K562 (cell line): ENCODE measurements around the gene PAFAH1B2. TPM values are rescaled to one million over a fixed set of nuclear protein-coding genes. Genes with fewer than 3 reads are reported as not detected.

ENCODE experiments used
- ATAC-seq: fragments of 200-7000 bp; cut with Tn5 transposase; 3 replicates; pipeline ENCODE4 v1.9.1; 2020; ENCODE audit warnings: moderate library complexity
- BruUV-seq: library from RNA; stranded (reverse); fragments of 400-500 nt; replicated peaks from 2 replicates; lab custom pipeline; 2021; lab: Mats Ljungman, UMichigan
- CTCF ChIA-PET: fragments of 300-600 bp; formaldehyde crosslinking; extraction: SDS; loops from one replicate; lab custom pipeline; 2021; ENCODE audit warnings: low intra/inter-chr PET ratio; lab: Yijun Ruan, JAX
- POLR2A ChIA-PET: fragments of 300-600, 350-650 bp; sonication (Branson Sonifier 250); formaldehyde crosslinking; extraction: SDS; loops from one replicate; lab custom pipeline; 2021; ENCODE audit warnings: antibody characterized with exemption, inconsistent platforms; lab: Yijun Ruan, JAX
- DNase-seq, 4 experiments: peaks; one replicate each; pipeline versions ENCODE4 v3.0.0 to v3.0.0-alpha.2; 2011 to 2018; ENCODE audit warnings: low spot score in 3 of 4, mixed read lengths in 3 of 4; ENCODE audit errors: extremely low read depth in 1 of 4
- FAIRE-seq: peaks from 2 replicates; lab custom pipeline; 2011; peaks lifted over from hg19 to GRCh38; lab: Jason Lieb, UNC
- H2AFZ ChIP-seq: 2 replicates; pipeline ENCODE4 v1.6.0; 2011; ENCODE audit warnings: low read depth, low read length, control low read depth, inconsistent platforms
- H3K27ac ChIP-seq: fragments of 200-600 bp; 3 replicates; pipeline ENCODE4 v1.8.0; 2011; ENCODE audit warnings: low read depth, mild to moderate bottlenecking, control low read depth, inconsistent platforms, low read length, moderate library complexity, mixed read lengths; ENCODE audit errors: extremely low read depth
- H3K27me3 ChIP-seq, 2 experiments: fragments of 300-600 bp in 1 of 2; 2 replicates in 1 of 2; 3 replicates in 1 of 2; pipeline versions ENCODE4 v1.6.0 to v1.8.0; 2011; ENCODE audit warnings: inconsistent platforms in 2 of 2, low read length in 2 of 2, mild to moderate bottlenecking in 1 of 2, mixed read lengths in 1 of 2, moderate library complexity in 1 of 2; ENCODE audit not compliant: control insufficient read depth in 2 of 2, insufficient read depth in 2 of 2
- H3K36me3 ChIP-seq: fragments of 300-600 bp; 3 replicates; pipeline ENCODE4 v1.8.0; 2011; ENCODE audit warnings: mild to moderate bottlenecking, low read length, inconsistent platforms; ENCODE audit not compliant: control insufficient read depth, insufficient read depth
- H3K4me1 ChIP-seq, 2 experiments: fragments of 200-600 bp in 1 of 2; replicated peaks in 1 of 2; 2 replicates in 1 of 2; 3 replicates in 1 of 2; pipeline versions ENCODE4 v1.5.1 to v1.8.0; 2011; ENCODE audit warnings: inconsistent platforms in 2 of 2, low read length in 2 of 2, mild to moderate bottlenecking in 1 of 2, mixed read lengths in 1 of 2, moderate library complexity in 1 of 2; ENCODE audit not compliant: control insufficient read depth in 2 of 2, insufficient read depth in 2 of 2
- H3K4me2 ChIP-seq: 2 replicates; pipeline ENCODE4 v1.6.1; 2011; ENCODE audit warnings: low read length, control low read depth, inconsistent platforms, mixed read lengths; ENCODE audit not compliant: insufficient read depth
- H3K4me3 ChIP-seq: fragments of 200-600 bp; sonication (generic), shearing (Covaris generic); 2 replicates; pipeline ENCODE4 v1.5.1; 2016; ENCODE audit warnings: control low read depth, inconsistent platforms
- H3K79me2 ChIP-seq: fragments of 200-600 bp; 3 replicates; pipeline ENCODE4 v1.8.0; 2011; ENCODE audit warnings: low read length, inconsistent platforms; ENCODE audit not compliant: control insufficient read depth, insufficient read depth
- H3K9ac ChIP-seq, 2 experiments: 2 replicates each; pipeline versions ENCODE4 v1.6.0 to v1.6.1; 2011; ENCODE audit warnings: low read depth in 2 of 2, low read length in 2 of 2, control low read depth in 1 of 2, inconsistent platforms in 1 of 2, mild to moderate bottlenecking in 1 of 2, mixed read lengths in 1 of 2; ENCODE audit not compliant: insufficient read depth in 1 of 2
- H3K9me1 ChIP-seq: one replicate; pipeline ENCODE4 v1.6.0; 2011; ENCODE audit warnings: inconsistent platforms, mild to moderate bottlenecking, low read length, moderate library complexity; ENCODE audit not compliant: control insufficient read depth, insufficient read depth
- H3K9me3 ChIP-seq: replicated peaks from 2 replicates; pipeline ENCODE4 v1.5.1; 2011; ENCODE audit warnings: low read depth, low read length, inconsistent platforms; ENCODE audit not compliant: control insufficient read depth, insufficient read depth
- H4K20me1 ChIP-seq: replicated peaks from 2 replicates; pipeline ENCODE4 v1.6.1; 2011; ENCODE audit warnings: low read length, inconsistent platforms, mixed read lengths; ENCODE audit not compliant: control insufficient read depth, insufficient read depth
- ATF1 ChIP-seq, 2 experiments: fragments of 450-650 bp in 1 of 2; IDR thresholded peaks; 2 replicates each; pipeline ENCODE4 v1.6.1; 2016; ENCODE audit warnings: missing compliant biosample characterization in 1 of 2, missing genetic modification characterization in 1 of 2
- CTBP1 ChIP-seq: fragments of 450-650 bp; IDR thresholded peaks from 2 replicates; pipeline ENCODE4 v1.6.1; 2016; ENCODE audit warnings: borderline replicate concordance
- ESRRA ChIP-seq: fragments of 450-650 bp; IDR thresholded peaks from 2 replicates; pipeline ENCODE4 v1.6.1; 2014; ENCODE audit warnings: low read depth, mild to moderate bottlenecking, moderate library complexity, borderline replicate concordance
- ETS1 ChIP-seq: conservative IDR thresholded peaks from 2 replicates; pipeline ENCODE4 v1.6.1; 2011; ENCODE audit warnings: low read depth, mild to moderate bottlenecking, low read length; ENCODE audit not compliant: control insufficient read depth
- GTF2E2 ChIP-seq: fragments of 200-800 bp; sonication (Bioruptor generic); IDR thresholded peaks from 2 replicates; pipeline ENCODE4 v1.6.1; 2016; ENCODE audit warnings: missing genetic modification characterization, missing compliant biosample characterization
- JUN ChIP-seq, 2 experiments: sonication (generic) in 1 of 2; formaldehyde crosslinking in 1 of 2; IDR thresholded peaks; 2 replicates each; pipeline versions ENCODE4 v1.6.1 to v1.8.0; 2012 to 2022; ENCODE audit warnings: borderline replicate concordance in 2 of 2, mild to moderate bottlenecking in 2 of 2, improper control_type of control experiment in 1 of 2, low read depth in 1 of 2, low read length in 1 of 2, missing genetic modification reagents in 1 of 2
- NKRF ChIP-seq: fragments of 450-650 bp; IDR thresholded peaks from 2 replicates; pipeline ENCODE4 v1.6.1; 2016; ENCODE audit warnings: borderline replicate concordance
- ZNF589 ChIP-seq: fragments of 200-800 bp; sonication (Bioruptor generic); IDR thresholded peaks from 2 replicates; pipeline ENCODE4 v1.6.1; 2016; ENCODE audit warnings: low read depth, missing genetic modification characterization, missing compliant biosample characterization
- whole genome bisulfite sequencing: fragments of 100-300 bp; shearing (Covaris generic); methylation state at CpG from one replicate; pipeline ENCODE4 v1.1.6; 2016; ENCODE audit warnings: low coverage, mixed read lengths; ENCODE audit not compliant: insufficient coverage; ENCODE audit errors: missing lambda C conversion rate; 5-methylcytosine and 5-hydroxymethylcytosine counted together
- in situ Hi-C: fragments of 300-500 bp; cut with MboI; formaldehyde crosslinking; loops from 4 replicates; pipeline ENCODE4 v1.15.0; 2018; ENCODE audit warnings: inconsistent platforms, mixed read lengths
- intact Hi-C: fragments of 100-400 bp; cut with micrococcal nuclease; formaldehyde crosslinking; loops from 2 replicates; pipeline ENCODE4 v1.14.2; 2022
- polyA plus RNA-seq, 8 experiments: library from polyadenylated mRNA; depleted of rRNA in 4 of 8; stranded (reverse) in 5 of 8; unstranded in 3 of 8; fragments of >200 nt; fragmentation: Nextera tagmentation in 2 of 8; fragmentation: Illumina TruSeq in 1 of 8; extraction: Ambion mirVana in 2 of 8; extraction: Trizol in 1 of 8; gene quantifications; 2 replicates each; pipeline versions ENCODE4 v1.2.1 to v1.2.3, GENCODE V29; 2011 to 2014; ENCODE audit warnings: inconsistent platforms in 1 of 8, missing spikeins in 1 of 8
- total RNA-seq, 7 experiments: library from RNA; depleted of rRNA in 6 of 7; stranded (reverse); fragments of >200 nt in 6 of 7; fragmentation: Illumina TruSeq in 2 of 7; extraction: Trizol in 2 of 7; gene quantifications; 2 replicates each; pipeline versions ENCODE4 v1.2.1 to v1.2.3, GENCODE V29; 2011 to 2021; ENCODE audit warnings: low replicate concordance in 1 of 7

The PAFAH1B2 gene
- total and polyA plus RNA-seq, 9 of the 15 experiments (the other 6 are each of a cell fraction or from before 2014, with no cell fraction given), result 27.8 to 94.7 (median 64.9) TPM

GRCh38 chr11:117180661-117181585 lies 36.8 kb downstream of the PAFAH1B2 start:
- DNase-seq (peak; percentile 65 to 88 (median 72)), FAIRE-seq (peak; percentile 80), ATAC-seq (peak; percentile 74)
- H4K20me1 ChIP-seq, result no peaks in the 10 kb centered on the region
- no peaks in the 10 kb centered on the region for H3K9me1 ChIP-seq
- H2AFZ ChIP-seq, result peak overlapping the region; percentile 95
- peak overlapping the region; percentile 20 to 80; a peak in 3 of 4 replicates for H3K9ac ChIP-seq
- H3K27me3 ChIP-seq, result no peaks in the 10 kb centered on the region
- in situ Hi-C loops, result no loop called here
- peaks cover 24 to 38% of the 10 kb centered on the region in 2 experiments for H3K4me1 ChIP-seq
- ChIA-PET CTCF (interaction anchor here (0.7 to 2.9 kb wide), 3 partner anchors 24 to 51 kb away, joined by 3 to 12 read pairs (median 5); partner anchors contain the start of gene PCSK7), POLR2A (interaction anchor here (0.6 to 3.5 kb wide), 10 partner anchors 8 to 1025 kb away, joined by 3 to 17 read pairs (median 4); partner anchors contain the start of gene PAFAH1B2)
- H3K4me2 ChIP-seq, result peak overlapping the region; percentile 45
- H3K79me2 ChIP-seq, result peaks cover 18% of the 10 kb centered on the region
- H3K9me3 ChIP-seq, result no peaks in the 10 kb centered on the region
- no TSS peak for BruUV-seq
- H3K36me3 ChIP-seq, result peaks cover 21% of the 10 kb centered on the region
- peak overlapping the region; percentile 44 for H3K27ac ChIP-seq
- 36% methylated on average over 21 of the region's 22 CpGs for WGBS
- H3K4me3 ChIP-seq, result no peak overlapping the region
- intact Hi-C loops, result loop anchor here (1.0 kb wide), 1 partner anchor 45 kb away; no protein-coding TSS in a partner anchor
- no peak for TF ChIP-seq ATF1 (CRISPR knock-in tag; IDR thresholded peaks at IDR 0.05)
- TF ChIP-seq ATF1 (tag; IDR thresholded peaks at IDR 0.05), result 0 out of 2 replicates have a peak, but pooled peaks have one; percentile 30
- TF ChIP-seq ETS1, result peak; percentile 44; the same call in 1 of the 2 replicates
- peak; percentile 54; the same call in 1 of the 2 replicates for TF ChIP-seq ESRRA
- TF ChIP-seq ZNF589 (CRISPR knock-in tag), result no peak
- no peak for TF ChIP-seq GTF2E2
- TF ChIP-seq CTBP1, result 0 out of 2 replicates have a peak, but pooled peaks have one; percentile 45
- TF ChIP-seq NKRF, result peak; percentile 61; the same call in 1 of the 2 replicates
- TF ChIP-seq JUN (IDR thresholded peaks at IDR 0.05; ENCODE audit: borderline replicate concordance, low read depth, low read length), result no peak
- TF ChIP-seq JUN (CRISPR knock-in tag; IDR thresholded peaks at IDR 0.05; ENCODE audit: borderline replicate concordance), result peak; percentile 48; the same call in 1 of the 2 replicates
